ENCODE measurements around the gene TNFSF4.

DNA sequence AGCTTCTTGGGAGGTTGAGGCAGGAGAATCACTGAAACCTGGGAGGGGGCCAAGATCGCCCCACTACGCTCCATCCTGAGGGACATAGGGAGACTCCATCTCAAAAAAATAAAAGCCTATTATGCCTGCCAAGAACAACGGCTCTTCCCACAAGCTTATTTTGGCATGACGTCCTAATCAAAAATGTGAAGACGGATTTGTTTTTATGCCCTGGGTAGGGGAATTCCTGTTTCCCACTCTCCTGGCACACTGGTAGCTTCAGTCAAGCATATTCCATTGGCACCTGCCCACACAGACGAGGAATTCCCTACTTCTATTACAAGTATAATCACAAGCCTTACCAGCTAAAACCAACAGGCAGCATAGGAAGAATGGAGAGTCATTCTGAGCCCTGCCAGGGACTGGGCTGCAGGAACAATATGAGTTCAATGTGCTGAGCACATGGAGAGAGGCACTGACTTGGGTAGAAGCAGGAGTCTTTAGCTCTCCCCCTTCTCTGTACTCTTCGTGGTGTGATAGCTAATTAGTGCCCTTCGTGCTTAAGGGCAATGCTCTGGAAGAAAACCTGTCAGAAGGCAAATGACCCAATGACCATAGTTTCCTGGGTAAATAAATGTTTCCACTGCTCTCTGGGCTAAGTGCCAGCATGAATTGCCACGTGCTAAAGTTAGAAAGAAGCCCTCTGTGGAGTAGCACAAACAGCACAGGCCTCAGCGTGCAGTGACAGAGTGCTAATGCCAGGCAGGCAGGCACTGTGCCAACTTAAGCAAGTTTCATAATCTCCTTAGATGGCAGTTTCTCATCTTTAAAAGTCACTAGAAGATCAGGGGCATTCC, 16.8 kb downstream of the TNFSF4 start:
- no peak for TF ChIP-seq POLR2A (IDR thresholded peaks at IDR 0.05)
- TF ChIP-seq, protein P1, sequence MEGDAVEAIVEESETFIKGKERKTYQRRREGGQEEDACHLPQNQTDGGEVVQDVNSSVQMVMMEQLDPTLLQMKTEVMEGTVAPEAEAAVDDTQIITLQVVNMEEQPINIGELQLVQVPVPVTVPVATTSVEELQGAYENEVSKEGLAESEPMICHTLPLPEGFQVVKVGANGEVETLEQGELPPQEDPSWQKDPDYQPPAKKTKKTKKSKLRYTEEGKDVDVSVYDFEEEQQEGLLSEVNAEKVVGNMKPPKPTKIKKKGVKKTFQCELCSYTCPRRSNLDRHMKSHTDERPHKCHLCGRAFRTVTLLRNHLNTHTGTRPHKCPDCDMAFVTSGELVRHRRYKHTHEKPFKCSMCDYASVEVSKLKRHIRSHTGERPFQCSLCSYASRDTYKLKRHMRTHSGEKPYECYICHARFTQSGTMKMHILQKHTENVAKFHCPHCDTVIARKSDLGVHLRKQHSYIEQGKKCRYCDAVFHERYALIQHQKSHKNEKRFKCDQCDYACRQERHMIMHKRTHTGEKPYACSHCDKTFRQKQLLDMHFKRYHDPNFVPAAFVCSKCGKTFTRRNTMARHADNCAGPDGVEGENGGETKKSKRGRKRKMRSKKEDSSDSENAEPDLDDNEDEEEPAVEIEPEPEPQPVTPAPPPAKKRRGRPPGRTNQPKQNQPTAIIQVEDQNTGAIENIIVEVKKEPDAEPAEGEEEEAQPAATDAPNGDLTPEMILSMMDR (IDR thresholded peaks at IDR 0.05), result no peak
- peak; percentile 63 to 75 (median 73) for TF ChIP-seq POLR2AphosphoS5 (IDR thresholded peaks at IDR 0.05)
